ENCODE results near the gene AZGP1.

The AZGP1 gene

DNA sequence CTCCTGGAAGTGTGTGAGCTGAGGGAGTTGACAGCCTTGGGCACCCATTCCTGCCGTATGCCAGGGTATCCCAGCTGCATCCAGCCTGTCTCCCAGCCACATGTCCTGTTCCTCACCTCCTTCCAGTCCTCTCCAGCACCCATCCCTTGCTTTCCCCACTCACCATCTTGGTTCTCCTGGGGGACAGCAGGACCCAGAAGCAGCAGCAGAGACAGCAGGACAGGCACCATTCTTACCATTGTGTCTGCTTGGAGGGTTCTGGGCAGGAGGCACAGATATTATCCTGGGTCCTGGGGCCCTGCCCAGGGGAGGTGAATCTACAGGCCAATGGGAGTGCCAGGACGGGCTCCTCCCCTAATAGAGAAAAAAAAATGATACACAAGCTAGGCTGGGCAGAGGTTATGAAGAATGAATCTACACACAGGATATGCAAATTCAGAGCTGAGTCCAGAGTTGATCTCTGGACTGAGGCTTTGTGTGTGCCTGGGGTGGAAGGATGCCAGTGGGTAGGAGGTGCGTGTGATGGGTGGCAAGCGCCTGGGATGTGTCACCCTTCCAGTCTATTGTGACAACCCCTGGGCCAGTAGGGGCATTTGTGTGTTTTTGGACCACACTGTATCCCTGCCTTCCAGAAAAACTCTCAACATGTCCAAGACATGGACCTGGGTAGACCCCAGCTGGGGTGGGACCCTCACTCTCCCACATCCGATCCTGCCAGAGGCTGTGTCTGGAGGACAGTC lies at the start of gene AZGP1:
Gene AZGP1, minus strand, starts transcription at position 250 of the 740 bp plus-strand sequence. Its CDS starts 11 bp downstream, at position 239.
- TF ChIP-seq, protein P1, sequence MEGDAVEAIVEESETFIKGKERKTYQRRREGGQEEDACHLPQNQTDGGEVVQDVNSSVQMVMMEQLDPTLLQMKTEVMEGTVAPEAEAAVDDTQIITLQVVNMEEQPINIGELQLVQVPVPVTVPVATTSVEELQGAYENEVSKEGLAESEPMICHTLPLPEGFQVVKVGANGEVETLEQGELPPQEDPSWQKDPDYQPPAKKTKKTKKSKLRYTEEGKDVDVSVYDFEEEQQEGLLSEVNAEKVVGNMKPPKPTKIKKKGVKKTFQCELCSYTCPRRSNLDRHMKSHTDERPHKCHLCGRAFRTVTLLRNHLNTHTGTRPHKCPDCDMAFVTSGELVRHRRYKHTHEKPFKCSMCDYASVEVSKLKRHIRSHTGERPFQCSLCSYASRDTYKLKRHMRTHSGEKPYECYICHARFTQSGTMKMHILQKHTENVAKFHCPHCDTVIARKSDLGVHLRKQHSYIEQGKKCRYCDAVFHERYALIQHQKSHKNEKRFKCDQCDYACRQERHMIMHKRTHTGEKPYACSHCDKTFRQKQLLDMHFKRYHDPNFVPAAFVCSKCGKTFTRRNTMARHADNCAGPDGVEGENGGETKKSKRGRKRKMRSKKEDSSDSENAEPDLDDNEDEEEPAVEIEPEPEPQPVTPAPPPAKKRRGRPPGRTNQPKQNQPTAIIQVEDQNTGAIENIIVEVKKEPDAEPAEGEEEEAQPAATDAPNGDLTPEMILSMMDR (IDR thresholded peaks at IDR 0.05; ENCODE audit: low read depth, low read length) = no peak

GRCh38 chr7:100024020-100024619 lies 48.3 kb upstream of the AZGP1 start:
- TF ChIP-seq, protein P1 (IDR thresholded peaks at IDR 0.05; ENCODE audit: low read depth, low read length) = no peak
- DNase-seq (ENCODE audit: low read depth in 2 of 2) = no peak

More for the DNA sequence above, at the start of gene AZGP1:
- no peak within 1 kb of the TSS for H3K4me3 ChIP-seq (replicated peaks in 1 of 2; ENCODE audit: low read depth in 2 of 2, low read length in 2 of 2)
- DNase-seq (ENCODE audit: low read depth in 2 of 2) = peak; percentile 29 to 36

GRCh38 chr7:100023526-100023925 lies 47.7 kb upstream of the AZGP1 start:
- TF ChIP-seq, protein P1 (IDR thresholded peaks at IDR 0.05; ENCODE audit: low read depth, low read length) = no peak
- no peak for DNase-seq (ENCODE audit: low read depth in 2 of 2)
- H3K4me3 ChIP-seq (replicated peaks in 1 of 2; ENCODE audit: low read depth in 2 of 2, low read length in 2 of 2) = no peak overlapping the region

More at GRCh38 chr7:100024020-100024619, 48.3 kb upstream of the AZGP1 start:
- no peak overlapping the region for H3K4me3 ChIP-seq (replicated peaks in 1 of 2; ENCODE audit: low read depth in 2 of 2, low read length in 2 of 2)

DNA sequence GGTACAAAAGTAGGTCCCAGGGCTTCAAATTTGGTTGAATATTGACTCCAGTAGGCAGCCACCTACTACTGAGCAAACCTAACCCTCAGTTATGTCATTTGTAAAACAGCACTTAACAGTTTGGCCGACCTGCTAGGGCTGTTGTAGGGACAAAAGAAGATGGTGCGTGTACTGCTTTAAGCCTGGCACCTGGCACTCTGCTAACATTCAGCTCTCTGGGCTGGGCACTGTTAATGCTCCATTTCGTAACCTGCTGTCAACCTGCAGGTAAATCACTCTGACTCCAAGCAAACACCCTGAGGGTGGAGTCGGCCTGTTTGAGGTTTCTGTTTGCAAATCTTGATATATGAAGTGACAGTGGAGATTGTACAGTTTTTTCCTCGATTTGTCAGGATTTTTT lies 46.8 kb upstream of the AZGP1 start:
- H3K4me3 ChIP-seq (replicated peaks in 1 of 2; ENCODE audit: low read depth in 2 of 2, low read length in 2 of 2) = no peak overlapping the region
- TF ChIP-seq, protein P1 (IDR thresholded peaks at IDR 0.05; ENCODE audit: low read depth, low read length) = no peak
- DNase-seq (ENCODE audit: low read depth in 2 of 2) = no peak

GRCh38 chr7:100021297-100021696 lies 45.5 kb upstream of the AZGP1 start:
- H3K4me3 ChIP-seq (replicated peaks in 1 of 2; ENCODE audit: low read depth in 2 of 2, low read length in 2 of 2) = no peak overlapping the region
- TF ChIP-seq, protein P1 (IDR thresholded peaks at IDR 0.05; ENCODE audit: low read depth, low read length) = no peak
- DNase-seq (ENCODE audit: low read depth in 2 of 2) = no peak

GRCh38 chr7:100019908-100020307 lies 44.1 kb upstream of the AZGP1 start:
- no peak overlapping the region for H3K4me3 ChIP-seq (replicated peaks in 1 of 2; ENCODE audit: low read depth in 2 of 2, low read length in 2 of 2)
- TF ChIP-seq, protein P1 (IDR thresholded peaks at IDR 0.05; ENCODE audit: low read depth, low read length) = no peak
- DNase-seq (ENCODE audit: low read depth in 2 of 2) = no peak
